Measurements from ENCODE around the gene RNF135. TPM values are rescaled to one million over a fixed set of nuclear protein-coding genes. Genes with fewer than 3 reads are reported as not detected.

Gene RNF135
- total RNA-seq, 1 experiment from 2014 or later: 19.6 TPM

Other genes with a start within 250 kb of the RNF135 start
- 9.7 and 13.9 TPM in 2 replicates for gene CRLF3, start 146.3 kb upstream of the RNF135 start, total RNA-seq (2014; rRNA removed; shearing (Covaris generic))
- gene ATAD5, start 139.1 kb upstream of the RNF135 start, total RNA-seq (2014; rRNA removed; shearing (Covaris generic)): 1.8 and 4.5 TPM in 2 replicates
- gene TEFM, start 64.8 kb upstream of the RNF135 start, total RNA-seq (2014; rRNA removed; shearing (Covaris generic)): 9.1 and 19.2 TPM in 2 replicates
- gene ADAP2, start 49.1 kb upstream of the RNF135 start, total RNA-seq (2014; rRNA removed; shearing (Covaris generic)): 0.21 TPM in 1 of 2 replicates, not detected in the other
- 12.8 and 23.2 TPM in 2 replicates for gene NF1, start 123.9 kb downstream of the RNF135 start, total RNA-seq (2014; rRNA removed; shearing (Covaris generic))